Neural cell (in vitro differentiated cells): Measurements from ENCODE around the gene POLDIP2. TPM values are rescaled to one million over a fixed set of nuclear protein-coding genes. Genes with fewer than 3 reads are reported as not detected.

ENCODE experiments used
- H2AFZ ChIP-seq: fragments of 200-600, 300-800 bp; sonication (generic), shearing (Covaris generic); 2 replicates; pipeline ENCODE4 v1.6.0; 2014; ENCODE audit warnings: low read depth, mild to moderate bottlenecking, antibody characterized with exemption, low read length, moderate library complexity
- H3F3A ChIP-seq: fragments of 200-600 bp; shearing (Covaris generic); 2 replicates; pipeline ENCODE4 v1.6.1; 2016; ENCODE audit warnings: mild to moderate bottlenecking, moderate library complexity, mixed read lengths, antibody characterized with exemption, low read length; ENCODE audit not compliant: insufficient read depth, poor library complexity, severe bottlenecking
- H3K27ac ChIP-seq: fragments of 200-600, 300-800 bp; sonication (generic), shearing (Covaris generic); 2 replicates; pipeline ENCODE4 v1.5.1; 2014; ENCODE audit warnings: mild to moderate bottlenecking, low read length, moderate library complexity
- H3K27me3 ChIP-seq: fragments of 300-800, 200-600 bp; sonication (generic), shearing (Covaris generic); 2 replicates; pipeline ENCODE4 v1.6.0; 2014; ENCODE audit warnings: mild to moderate bottlenecking, low read depth, low read length, moderate library complexity; ENCODE audit not compliant: insufficient read depth
- H3K36me3 ChIP-seq: fragments of 300-800, 200-600 bp; sonication (generic), shearing (Covaris generic); 2 replicates; pipeline ENCODE4 v1.5.1; 2014; ENCODE audit warnings: mild to moderate bottlenecking, antibody characterized with exemption, low read length, moderate library complexity; ENCODE audit not compliant: insufficient read depth
- H3K4me2 ChIP-seq: fragments of 300-800, 200-600 bp; sonication (generic), shearing (Covaris generic); 2 replicates; pipeline ENCODE4 v1.6.0; 2014; ENCODE audit warnings: mild to moderate bottlenecking, low read length
- H3K4me3 ChIP-seq: fragments of 300-800, 200-600 bp; sonication (generic), shearing (Covaris generic); 2 replicates; pipeline ENCODE4 v1.5.1; 2014; ENCODE audit warnings: mild to moderate bottlenecking, low read length, moderate library complexity
- H3K79me2 ChIP-seq: fragments of 200-600 bp; shearing (Covaris generic); replicated peaks from 2 replicates; pipeline ENCODE4 v1.6.0; 2014; ENCODE audit warnings: mild to moderate bottlenecking, low read length, moderate library complexity; ENCODE audit not compliant: insufficient read depth
- H3K9ac ChIP-seq: fragments of 300-800, 200-600 bp; sonication (generic), shearing (Covaris generic); 2 replicates; pipeline ENCODE4 v1.6.1; 2016; ENCODE audit warnings: mild to moderate bottlenecking, low read length, mixed read lengths
- H3K9me2 ChIP-seq: fragments of 200-600 bp; shearing (Covaris generic); 2 replicates; pipeline ENCODE4 v1.6.1; 2016; ENCODE audit warnings: mild to moderate bottlenecking, low read length, mixed read lengths; ENCODE audit not compliant: insufficient read depth
- H3K9me3 ChIP-seq: fragments of 200-600, 300-800 bp; sonication (generic), shearing (Covaris generic); 2 replicates; pipeline ENCODE4 v1.6.1; 2016; ENCODE audit warnings: mild to moderate bottlenecking, mixed run types, low read length, moderate library complexity, mixed read lengths
- H4K20me1 ChIP-seq: fragments of 200-600 bp; shearing (Covaris generic); 2 replicates; pipeline ENCODE4 v1.6.1; 2016; ENCODE audit warnings: mild to moderate bottlenecking, mixed run types; ENCODE audit not compliant: insufficient read depth
- EP300 ChIP-seq: fragments of 450-650 bp; conservative IDR thresholded peaks from 2 replicates; pipeline ENCODE4 v1.6.1; 2014; ENCODE audit warnings: antibody characterized with exemption, mild to moderate bottlenecking, moderate library complexity; ENCODE audit not compliant: poor library complexity, severe bottlenecking
- MXI1 ChIP-seq: fragments of 450-650 bp; conservative IDR thresholded peaks from 2 replicates; pipeline ENCODE4 v1.6.1; 2014; ENCODE audit warnings: antibody characterized with exemption, mild to moderate bottlenecking; ENCODE audit not compliant: poor library complexity, severe bottlenecking
- POLR2AphosphoS5 ChIP-seq: IDR thresholded peaks from 2 replicates; pipeline ENCODE4 v1.6.1; 2012
- SMC3 ChIP-seq: fragments of 450-650 bp; conservative IDR thresholded peaks from 2 replicates; pipeline ENCODE4 v1.6.1; 2014; ENCODE audit warnings: antibody characterized with exemption, mild to moderate bottlenecking, moderate library complexity; ENCODE audit not compliant: poor library complexity
- TAF1 ChIP-seq: IDR thresholded peaks from 2 replicates; pipeline ENCODE4 v1.6.1; 2012; ENCODE audit warnings: low read depth
- polyA plus RNA-seq: library from polyadenylated mRNA; depleted of rRNA; stranded (reverse); fragments of >200 nt; gene quantifications from 2 replicates; pipeline ENCODE4 v1.2.3, GENCODE V29; 2014
- TF ChIP-seq, protein P1 (sequence below): IDR thresholded peaks from 2 replicates; pipeline ENCODE4 v1.6.1; 2012; ENCODE audit warnings: borderline replicate concordance

Gene POLDIP2
- polyA plus RNA-seq, 1 donor from 2014 or later = 75.4 TPM

GRCh38 chr17:28317966-28318758 lies 39.2 kb downstream of the POLDIP2 start:
- no peaks in the 10 kb centered on the region for H3K36me3 ChIP-seq
- TF ChIP-seq EP300 (no peak), TAF1 (peak; percentile 7)
- H3K9me3 ChIP-seq = no peaks in the 10 kb centered on the region
- H3F3A ChIP-seq = no peaks in the 10 kb centered on the region
- no peaks in the 10 kb centered on the region for H4K20me1 ChIP-seq
- peak overlapping the region; percentile 84 for H3K4me3 ChIP-seq
- peak overlapping the region; percentile 18 for H3K27ac ChIP-seq
- no peaks in the 10 kb centered on the region for H3K9me2 ChIP-seq
- peak overlapping the region; percentile 30 for H2AFZ ChIP-seq
- H3K27me3 ChIP-seq = no peaks in the 10 kb centered on the region
- peak overlapping the region; percentile 76 for H3K4me2 ChIP-seq
- peaks cover 37% of the 10 kb centered on the region for H3K79me2 ChIP-seq
- H3K9ac ChIP-seq = peak overlapping the region; percentile 51

DNA sequence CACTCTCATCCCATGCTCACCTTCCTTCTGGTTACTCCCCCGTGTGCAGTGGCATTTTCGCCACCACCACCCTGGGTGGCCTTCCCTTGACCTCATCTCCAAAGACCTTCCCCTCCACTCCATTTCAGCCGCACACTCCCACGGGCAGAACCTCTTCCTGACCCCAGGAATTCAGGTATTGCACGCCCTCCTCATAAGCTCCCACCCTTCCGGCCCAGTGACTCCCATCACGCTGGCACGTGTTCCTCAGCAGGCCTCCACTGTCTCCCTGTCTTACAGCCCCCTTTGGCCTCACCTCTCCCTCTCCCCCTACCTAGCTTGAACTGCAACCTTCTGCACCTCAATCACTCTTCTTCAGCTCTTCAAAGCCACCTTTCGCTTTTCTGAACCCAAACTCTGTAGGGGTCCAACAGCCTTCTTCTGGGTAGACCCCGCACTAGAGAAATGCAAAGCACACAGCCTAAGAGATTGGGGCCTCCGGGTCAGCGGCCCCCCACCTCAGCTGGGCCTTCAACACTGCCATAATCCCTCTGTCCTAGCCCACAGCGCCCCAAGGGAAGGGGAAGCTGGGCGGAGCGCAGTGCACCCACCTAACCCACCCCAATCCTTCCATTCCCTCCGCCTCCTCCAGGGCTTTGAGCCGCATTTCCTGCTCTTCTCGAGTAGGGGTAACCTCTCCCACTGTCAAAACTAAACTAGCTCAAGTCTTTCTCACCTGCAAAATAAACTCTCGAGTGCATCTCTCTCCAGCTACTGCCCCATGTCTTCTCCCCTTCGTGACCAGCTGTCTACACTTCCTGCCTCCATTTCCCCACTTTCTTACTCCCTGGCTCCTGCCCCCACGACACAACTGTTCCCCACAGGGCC lies 40.0 kb downstream of the POLDIP2 start:
- H3K27ac ChIP-seq = no peak overlapping the region
- no peak overlapping the region for H2AFZ ChIP-seq

GRCh38 chr17:28315846-28316705 lies 41.3 kb downstream of the POLDIP2 start:
- no peak overlapping the region for H3K4me2 ChIP-seq
- TF ChIP-seq SMC3 (no peak), POLR2AphosphoS5 (no peak), MXI1 (no peak), EP300 (no peak), TAF1 (no peak)
- TF ChIP-seq, protein P1, sequence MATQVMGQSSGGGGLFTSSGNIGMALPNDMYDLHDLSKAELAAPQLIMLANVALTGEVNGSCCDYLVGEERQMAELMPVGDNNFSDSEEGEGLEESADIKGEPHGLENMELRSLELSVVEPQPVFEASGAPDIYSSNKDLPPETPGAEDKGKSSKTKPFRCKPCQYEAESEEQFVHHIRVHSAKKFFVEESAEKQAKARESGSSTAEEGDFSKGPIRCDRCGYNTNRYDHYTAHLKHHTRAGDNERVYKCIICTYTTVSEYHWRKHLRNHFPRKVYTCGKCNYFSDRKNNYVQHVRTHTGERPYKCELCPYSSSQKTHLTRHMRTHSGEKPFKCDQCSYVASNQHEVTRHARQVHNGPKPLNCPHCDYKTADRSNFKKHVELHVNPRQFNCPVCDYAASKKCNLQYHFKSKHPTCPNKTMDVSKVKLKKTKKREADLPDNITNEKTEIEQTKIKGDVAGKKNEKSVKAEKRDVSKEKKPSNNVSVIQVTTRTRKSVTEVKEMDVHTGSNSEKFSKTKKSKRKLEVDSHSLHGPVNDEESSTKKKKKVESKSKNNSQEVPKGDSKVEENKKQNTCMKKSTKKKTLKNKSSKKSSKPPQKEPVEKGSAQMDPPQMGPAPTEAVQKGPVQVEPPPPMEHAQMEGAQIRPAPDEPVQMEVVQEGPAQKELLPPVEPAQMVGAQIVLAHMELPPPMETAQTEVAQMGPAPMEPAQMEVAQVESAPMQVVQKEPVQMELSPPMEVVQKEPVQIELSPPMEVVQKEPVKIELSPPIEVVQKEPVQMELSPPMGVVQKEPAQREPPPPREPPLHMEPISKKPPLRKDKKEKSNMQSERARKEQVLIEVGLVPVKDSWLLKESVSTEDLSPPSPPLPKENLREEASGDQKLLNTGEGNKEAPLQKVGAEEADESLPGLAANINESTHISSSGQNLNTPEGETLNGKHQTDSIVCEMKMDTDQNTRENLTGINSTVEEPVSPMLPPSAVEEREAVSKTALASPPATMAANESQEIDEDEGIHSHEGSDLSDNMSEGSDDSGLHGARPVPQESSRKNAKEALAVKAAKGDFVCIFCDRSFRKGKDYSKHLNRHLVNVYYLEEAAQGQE = no peak
- H3K79me2 ChIP-seq = peaks cover 16% of the 10 kb centered on the region

More for the DNA sequence above, 40.0 kb downstream of the POLDIP2 start:
- no peaks in the 10 kb centered on the region for H3K9me2 ChIP-seq
- H3F3A ChIP-seq = no peaks in the 10 kb centered on the region
- H3K9me3 ChIP-seq = no peaks in the 10 kb centered on the region
- no peaks in the 10 kb centered on the region for H3K36me3 ChIP-seq
- H3K27me3 ChIP-seq = no peaks in the 10 kb centered on the region
- no peaks in the 10 kb centered on the region for H4K20me1 ChIP-seq
- H3K9ac ChIP-seq = peak overlapping the region; percentile 51
- TF ChIP-seq MXI1 = no peak
- no peak overlapping the region for H3K4me2 ChIP-seq
- peak overlapping the region; percentile 84 for H3K4me3 ChIP-seq
- H3K79me2 ChIP-seq = peaks cover 29% of the 10 kb centered on the region

More at GRCh38 chr17:28315846-28316705, 41.3 kb downstream of the POLDIP2 start:
- no peak overlapping the region for H3K9ac ChIP-seq
- H3K36me3 ChIP-seq = no peaks in the 10 kb centered on the region
- no peak overlapping the region for H2AFZ ChIP-seq
- H3K4me3 ChIP-seq = no peak overlapping the region
- H4K20me1 ChIP-seq = no peaks in the 10 kb centered on the region
- H3K27ac ChIP-seq = no peak overlapping the region
- H3K9me3 ChIP-seq = no peaks in the 10 kb centered on the region
- H3K9me2 ChIP-seq = no peaks in the 10 kb centered on the region
- no peaks in the 10 kb centered on the region for H3F3A ChIP-seq
- no peaks in the 10 kb centered on the region for H3K27me3 ChIP-seq
